CD4-positive, alpha-beta T cell treated with Interleukin-17A for 1 hour (primary cell): ENCODE results near the gene LINC00237.

Experiments
- DNase-seq: peaks from one replicate; pipeline ENCODE4 v3.0.0-alpha.2; 2020

The LINC00237 gene

GRCh38 chr20:21106171-21107017, at the start of gene LINC00237:
TSS of gene LINC00237 (minus strand) at chr20:21106358.
- no peak for DNase-seq

DNA sequence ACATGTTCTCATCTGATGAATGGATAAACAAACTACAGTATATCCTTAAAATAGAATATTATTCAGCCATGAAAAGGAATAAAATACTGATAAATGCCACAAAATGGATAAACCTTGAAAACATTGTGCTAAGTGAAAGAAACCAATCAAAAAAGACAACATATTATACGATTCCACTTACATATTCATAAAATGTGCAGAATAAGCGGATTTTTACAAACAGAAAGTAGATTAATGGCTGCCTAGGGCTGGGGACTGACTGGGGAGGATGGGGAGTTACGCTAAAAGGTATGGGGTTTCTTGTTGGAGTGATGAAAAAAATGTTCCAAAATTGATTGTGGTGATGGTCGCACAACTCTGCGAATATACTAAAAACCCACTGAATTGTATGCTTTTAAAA, 49.1 kb upstream of the LINC00237 start:
- DNase-seq, result no peak

- no peak for DNase-seq
Observed at GRCh38 chr20:21154692-21155091, 48.5 kb upstream of the LINC00237 start.

- DNase-seq, result no peak
Observed at GRCh38 chr20:21151791-21152190, 45.6 kb upstream of the LINC00237 start.

GRCh38 chr20:21149344-21149743, 43.2 kb upstream of the LINC00237 start:
- DNase-seq, result no peak

DNA sequence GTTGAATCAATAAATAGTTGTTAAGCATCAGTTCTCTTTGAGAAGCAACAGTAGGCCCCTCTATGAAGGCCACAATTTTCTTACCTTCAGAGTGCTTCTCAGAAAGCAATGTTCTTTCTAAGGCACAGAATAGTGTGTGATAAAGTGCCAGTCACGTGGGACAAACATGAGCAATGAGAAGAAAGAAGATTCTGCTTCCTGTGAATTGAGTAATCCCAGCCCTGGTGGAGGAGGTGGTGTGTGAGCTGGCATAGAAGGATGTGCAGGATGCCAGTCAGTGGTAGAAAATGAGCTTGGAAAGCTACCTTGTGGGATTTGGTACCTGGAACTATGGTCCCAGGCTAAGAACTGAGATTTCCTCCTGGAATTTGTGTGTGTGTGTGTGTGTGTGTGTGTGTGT, 41.4 kb upstream of the LINC00237 start:
- DNase-seq, result no peak

DNA sequence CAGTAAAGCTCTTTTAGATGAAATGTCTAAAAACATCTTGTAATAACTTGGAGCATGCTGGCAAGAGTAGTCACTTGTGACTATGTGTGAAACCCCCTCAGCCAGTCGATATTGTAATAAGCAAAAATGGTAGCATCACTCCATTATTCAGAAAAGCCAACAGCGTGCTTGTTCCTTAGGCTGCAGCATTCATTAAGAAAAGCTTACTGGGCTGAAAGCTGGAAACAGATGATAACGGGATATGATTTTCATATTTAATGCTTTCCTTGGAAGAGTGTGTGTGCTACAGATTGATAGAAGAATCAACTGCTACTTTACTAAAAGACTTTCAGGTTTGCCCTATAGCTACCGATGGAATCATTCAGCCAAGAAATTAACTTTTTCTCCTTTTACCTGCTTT, 40.1 kb upstream of the LINC00237 start:
- no peak for DNase-seq

DNA sequence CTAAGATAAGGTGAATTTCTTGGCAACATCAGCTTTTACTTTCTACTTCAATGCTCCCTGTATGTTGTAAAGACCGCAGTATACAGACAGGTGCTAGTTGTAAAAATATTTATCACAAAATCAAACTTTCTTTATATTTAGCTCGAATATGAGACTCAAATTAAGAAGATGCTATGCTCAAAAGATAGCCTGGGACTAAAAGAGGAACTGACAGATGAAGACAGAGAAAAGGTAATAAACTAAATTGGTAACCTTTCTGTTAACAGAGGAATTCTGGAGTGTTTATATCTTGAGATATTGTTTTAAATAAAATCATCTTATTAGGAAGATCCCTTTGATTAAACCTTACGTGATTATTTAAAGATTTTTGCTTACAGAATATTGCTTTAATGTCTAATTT, 39.3 kb upstream of the LINC00237 start:
- DNase-seq, result no peak

- no peak for DNase-seq
Observed at GRCh38 chr20:21143194-21143890, 37.2 kb upstream of the LINC00237 start.

DNA sequence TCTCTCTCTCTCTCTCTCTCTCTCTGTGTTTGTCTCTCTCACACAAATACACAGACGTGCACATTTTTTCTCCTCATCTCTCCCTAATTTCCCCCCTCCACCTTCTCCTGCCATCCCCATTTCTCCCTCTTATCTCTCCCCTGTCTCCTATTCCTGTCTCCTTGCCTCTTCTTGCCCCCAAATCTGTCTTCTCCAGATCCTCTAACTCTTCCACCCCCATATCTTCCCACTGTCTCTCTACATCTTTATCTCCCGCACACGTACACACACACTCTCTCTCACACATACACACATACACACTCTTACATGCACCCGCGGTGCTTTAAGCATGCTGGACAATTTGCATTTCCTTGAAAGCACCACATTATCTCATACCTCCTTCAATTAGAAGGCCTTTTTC, 35.7 kb upstream of the LINC00237 start:
- no peak for DNase-seq

GRCh38 chr20:21139881-21140566, 33.9 kb upstream of the LINC00237 start:
- DNase-seq, result no peak

GRCh38 chr20:21137078-21137477, 30.9 kb upstream of the LINC00237 start:
- DNase-seq, result no peak

GRCh38 chr20:21136015-21136732, 30.0 kb upstream of the LINC00237 start:
- DNase-seq, result no peak

DNA sequence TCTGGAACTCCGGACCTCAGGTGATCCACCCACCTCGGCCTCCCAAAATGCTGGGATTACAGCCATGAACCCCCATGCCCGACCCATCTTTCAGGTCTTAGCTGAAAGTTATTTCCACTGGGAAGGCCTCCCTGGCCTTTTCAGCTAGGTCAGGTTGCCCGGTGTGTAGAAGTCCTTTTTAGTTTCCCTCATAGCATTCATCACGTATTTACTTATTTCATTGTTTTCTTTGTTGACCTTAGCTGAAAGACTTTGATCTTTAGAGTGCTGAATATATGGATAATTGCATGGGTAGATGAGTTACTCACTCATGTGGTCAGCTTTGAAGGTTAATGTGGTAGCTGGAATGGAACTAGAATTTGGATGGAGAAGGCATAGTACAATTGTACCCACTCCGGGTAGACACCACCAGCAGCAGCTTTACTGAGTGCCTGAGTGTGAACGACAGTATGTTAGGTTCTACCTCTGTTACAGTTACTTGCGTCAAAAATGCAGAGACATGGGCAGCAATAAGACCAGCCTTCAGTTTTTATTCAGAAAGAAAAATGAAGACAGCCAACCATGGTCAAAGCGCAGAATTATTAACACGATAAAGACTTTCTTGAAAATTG, 28.8 kb upstream of the LINC00237 start:
- DNase-seq, result no peak

GRCh38 chr20:21133917-21134622, 27.9 kb upstream of the LINC00237 start:
- DNase-seq, result no peak

DNA sequence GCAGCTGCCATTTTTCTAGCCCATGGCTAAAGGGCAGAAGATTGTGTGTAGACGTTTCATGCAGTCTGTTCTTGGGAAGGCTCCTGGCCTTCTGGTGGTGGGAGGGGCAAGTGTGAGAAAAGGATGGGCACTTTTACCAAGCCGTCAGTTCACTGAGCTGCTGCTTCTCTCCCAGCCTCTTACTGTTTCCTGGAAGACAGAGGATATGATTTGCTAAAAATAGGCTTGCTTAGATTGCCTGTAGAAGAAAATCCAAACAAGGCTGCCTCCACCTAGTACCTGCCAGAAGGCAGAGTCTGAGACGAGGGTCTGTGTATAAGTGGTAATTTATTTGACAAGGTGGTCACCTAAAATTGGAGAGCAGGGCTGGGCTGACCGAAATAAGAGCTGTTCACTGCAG, 27.2 kb upstream of the LINC00237 start:
- DNase-seq, result no peak

DNA sequence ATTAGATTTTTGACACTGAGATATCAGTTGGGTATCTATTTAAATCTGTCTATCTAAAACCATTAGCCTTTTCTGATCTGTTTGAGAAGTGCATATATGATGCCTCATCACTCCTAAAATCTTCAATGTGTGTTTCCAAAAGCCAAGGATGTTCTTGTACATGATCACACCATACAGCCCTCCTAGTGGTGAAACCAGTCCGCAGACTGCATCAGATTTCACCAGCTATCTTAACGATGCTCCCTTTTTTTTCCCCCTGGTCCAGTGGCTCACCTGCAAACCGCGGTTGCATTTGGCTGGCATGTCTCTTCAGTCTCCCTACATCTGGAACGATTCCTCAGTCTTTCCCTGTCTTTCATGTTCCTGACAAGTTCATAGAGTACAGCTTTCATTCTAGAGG, 23.7 kb upstream of the LINC00237 start:
- DNase-seq, result no peak

- no peak for DNase-seq
Observed at GRCh38 chr20:21127201-21127981, 21.2 kb upstream of the LINC00237 start.

- no peak for DNase-seq
Observed at GRCh38 chr20:21126581-21126870, 20.4 kb upstream of the LINC00237 start.

DNA sequence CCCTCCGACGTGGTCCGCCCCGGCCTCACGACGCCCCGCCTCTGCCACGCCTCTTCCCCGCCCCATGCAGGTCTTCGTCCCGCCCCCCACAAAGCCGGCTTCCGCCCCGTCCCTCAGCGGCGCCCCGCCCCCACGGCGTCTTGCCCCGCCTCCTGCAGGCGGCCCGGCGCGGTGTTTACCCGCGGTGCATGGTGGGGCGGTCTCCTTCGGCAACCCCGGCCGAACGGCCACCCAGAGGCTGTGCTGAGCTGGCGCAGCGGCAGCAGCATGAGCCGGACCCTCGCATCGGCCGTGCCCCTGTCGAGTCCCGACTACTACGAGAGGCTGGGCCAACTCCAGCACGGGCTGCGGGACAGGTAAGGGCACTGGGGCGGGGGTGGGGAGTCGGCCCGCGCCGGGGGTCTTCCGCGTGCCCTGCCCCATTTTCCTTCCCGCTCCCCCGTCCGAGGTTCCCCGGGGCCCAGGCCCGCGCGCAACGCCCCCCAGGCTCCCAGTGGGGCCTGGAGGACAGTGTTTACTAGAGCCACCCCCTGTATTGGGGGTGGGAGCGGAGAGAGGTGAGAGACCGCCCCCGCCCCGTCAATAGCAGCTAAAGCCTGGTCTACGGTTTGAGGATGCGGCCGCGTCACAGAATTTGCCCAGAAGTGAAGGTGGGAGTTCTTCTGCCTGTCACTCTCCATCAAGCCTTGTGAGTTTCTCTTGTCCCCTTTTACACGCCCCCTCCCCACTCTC, 19.9 kb upstream of the LINC00237 start, which contains the start of gene KIZ:
Gene KIZ, plus strand, starts transcription at position 234 of the 732 bp plus-strand sequence. Its CDS starts 34 bp downstream, at position 268.
- DNase-seq, result peak; percentile 96
